Stimulated activated CD4-positive, alpha-beta T cell treated with anti-CD3 and anti-CD28 coated beads, TNF-alpha, amount 100 ng/mL, for 24 hours (primary cell): ENCODE measurements around the gene CHMP4B.

ENCODE experiments used
- DNase-seq, 3 experiments: peaks; one replicate each; pipeline ENCODE4 v3.0.0-alpha.2; 2020; ENCODE audit warnings: low read depth in 3 of 3

The CHMP4B gene

DNA sequence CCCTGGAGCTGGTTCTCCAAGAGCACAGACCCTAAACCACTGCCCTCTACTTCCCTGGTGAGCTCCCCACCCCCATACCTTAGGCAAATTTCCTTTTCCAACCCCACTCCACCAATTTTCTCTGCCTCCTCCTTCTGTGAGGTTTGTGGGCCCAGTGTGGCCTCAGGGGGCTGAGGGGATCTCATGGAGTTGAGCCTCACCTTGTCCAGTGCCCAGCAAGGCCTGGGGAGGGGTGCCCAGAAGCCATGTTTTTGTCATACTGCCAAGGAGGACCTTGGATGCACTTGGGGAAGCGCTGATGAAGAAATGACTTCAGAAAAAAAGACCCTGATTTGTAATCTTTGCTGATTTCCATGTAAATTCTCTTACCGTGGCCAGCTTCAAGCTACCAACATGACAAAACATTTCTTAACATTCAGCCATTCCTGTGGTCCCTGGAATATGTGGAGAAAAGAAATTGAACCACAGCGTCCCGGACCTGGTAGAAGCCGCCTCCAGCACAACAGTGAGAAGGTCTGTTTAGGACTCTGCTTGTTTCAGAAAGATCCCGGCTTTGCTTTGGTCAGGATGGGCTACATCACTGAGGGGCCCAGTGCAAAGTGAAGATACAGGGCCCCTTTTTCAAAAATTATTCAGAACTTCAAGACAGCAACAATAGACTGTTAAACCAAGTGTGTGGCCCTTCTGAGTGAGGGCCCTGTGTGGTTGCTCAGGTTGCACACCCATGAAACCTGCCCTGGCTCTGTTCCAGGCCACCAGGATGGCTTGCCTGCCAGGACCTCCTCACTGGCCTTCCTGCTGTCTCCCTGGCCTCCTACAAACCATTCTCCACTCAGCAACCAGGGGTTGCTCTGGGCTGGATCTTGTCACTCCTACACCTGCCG, 52.5 kb downstream of the CHMP4B start:
- DNase-seq, result no peak

DNA sequence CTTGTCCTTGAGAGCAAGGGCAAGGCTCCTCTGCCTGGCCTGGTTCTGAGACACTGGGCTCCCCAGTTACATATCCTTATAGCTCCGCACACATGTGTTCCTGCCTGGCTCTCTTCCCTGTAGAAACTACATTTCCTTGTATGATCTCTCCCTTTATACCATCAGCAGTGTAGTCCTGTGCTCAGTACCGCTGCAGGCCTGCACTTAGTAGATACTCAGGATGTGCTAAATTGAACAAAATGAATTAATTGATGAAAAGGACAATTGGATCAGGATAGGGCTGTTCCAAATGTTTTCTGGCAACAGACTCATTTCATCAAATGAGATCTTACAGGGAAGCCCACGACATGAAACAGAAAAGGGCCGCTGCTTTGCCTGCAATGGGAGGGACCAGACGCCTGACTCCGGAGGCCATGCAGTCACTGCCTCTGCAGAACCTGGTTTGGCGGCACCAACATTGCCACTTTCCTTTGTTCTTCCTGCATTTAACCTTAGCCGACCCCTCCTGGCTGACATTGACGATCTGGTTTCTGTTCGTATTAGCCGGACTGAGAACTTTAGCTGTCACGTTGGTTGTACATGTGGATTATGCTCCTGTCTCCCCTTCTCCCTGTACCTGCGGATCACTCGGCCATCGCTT, 53.3 kb downstream of the CHMP4B start:
- no peak for DNase-seq

- no peak for DNase-seq
Observed at GRCh38 chr20:33865761-33866370, 54.7 kb downstream of the CHMP4B start.

DNA sequence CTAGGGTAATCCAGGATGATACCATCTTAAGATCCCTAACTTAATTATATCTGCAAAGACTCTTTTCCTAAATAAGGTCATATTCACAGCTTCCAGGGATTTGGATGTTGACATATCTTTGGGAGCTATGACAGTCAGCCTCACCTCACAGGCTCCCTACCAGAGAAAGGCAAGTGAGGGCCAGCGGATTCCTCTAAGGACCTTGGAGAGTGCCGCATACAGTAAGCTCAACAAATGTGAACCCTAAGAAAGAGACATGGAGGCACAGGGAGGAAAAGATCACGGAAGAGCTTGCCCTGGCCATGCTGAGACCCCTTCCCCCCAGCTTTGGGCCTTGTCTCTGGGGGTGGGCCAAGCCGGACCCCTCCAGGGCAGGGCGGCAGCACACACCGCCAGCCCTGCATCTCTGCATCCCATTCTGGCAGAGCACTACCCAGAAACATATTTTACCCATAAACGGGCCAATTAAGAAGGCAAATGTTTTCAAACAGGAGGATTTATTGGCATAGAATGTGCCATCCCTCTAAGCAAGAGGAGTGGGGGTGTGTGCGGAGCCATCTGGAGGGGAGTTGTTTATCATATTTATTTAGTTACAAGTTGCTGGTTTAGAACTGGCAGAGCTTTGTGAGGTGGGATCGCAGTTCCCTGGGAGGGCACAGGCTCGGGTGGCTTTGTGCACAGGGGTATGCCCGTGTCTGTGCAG, 55.4 kb downstream of the CHMP4B start:
- no peak for DNase-seq

GRCh38 chr20:33868042-33868441, 56.9 kb downstream of the CHMP4B start:
- DNase-seq, result no peak

DNA sequence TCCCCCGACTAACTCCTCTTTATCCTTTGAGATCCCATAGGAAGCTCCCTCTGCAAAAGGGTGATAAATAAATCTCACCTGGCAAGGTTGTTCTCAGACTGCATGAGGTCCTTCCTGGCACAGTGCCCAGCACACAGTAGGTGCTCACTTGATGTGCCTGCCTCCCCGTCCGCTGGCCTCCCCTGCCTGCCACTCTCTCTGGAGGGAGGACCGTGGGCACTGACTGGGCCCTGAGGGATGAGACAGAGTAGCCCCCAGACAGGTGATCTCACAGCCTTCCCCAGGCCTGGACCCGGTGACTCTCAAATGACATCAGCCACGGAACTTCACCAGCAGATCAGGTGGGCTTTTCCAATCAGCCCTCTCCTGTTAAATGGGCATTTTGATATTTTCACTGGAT, 57.4 kb downstream of the CHMP4B start:
- no peak for DNase-seq

DNA sequence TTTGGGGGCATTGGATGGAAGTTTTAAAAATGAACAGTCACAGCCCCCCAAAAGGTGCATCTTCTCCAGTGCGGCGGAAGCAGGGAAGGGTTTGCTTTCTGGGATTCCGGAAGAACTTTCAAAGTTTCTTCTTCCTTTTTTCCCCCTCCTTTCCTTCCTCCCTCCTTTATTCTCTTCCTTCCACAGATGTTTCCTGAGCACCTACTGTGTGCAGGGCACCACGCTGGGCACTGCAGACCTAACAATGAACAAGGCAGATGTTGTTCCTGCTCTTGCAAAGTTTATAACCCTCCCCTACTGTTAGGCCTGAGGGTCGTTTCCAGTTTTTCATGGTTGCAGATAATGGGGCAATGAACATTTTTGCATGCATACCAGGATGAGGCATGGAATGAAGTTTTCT, 58.1 kb downstream of the CHMP4B start:
- DNase-seq, result no peak

- no peak for DNase-seq
Observed at GRCh38 chr20:33871362-33871761, 60.2 kb downstream of the CHMP4B start.

DNA sequence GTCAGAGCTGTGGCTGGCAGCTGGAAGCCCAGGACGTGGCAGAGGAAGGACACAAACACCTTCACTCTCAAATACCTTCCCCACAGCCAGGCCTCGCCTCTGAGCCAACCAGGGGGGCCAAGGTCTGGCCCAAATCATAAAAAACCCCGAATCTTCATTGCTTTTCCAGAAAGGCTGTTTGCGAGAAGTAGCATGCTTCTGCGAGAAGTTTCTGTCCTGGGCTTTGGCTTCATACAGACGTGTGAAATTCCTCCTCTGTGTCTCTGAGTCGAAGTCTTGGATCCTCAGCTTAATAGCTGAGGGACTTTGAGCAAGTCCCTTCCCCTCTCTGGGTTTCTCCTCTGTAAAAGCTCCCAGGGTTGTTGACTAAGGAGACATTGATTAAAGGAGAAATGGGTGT, 63.0 kb downstream of the CHMP4B start:
- no peak for DNase-seq

GRCh38 chr20:33875055-33875454, 63.9 kb downstream of the CHMP4B start:
- no peak for DNase-seq

DNA sequence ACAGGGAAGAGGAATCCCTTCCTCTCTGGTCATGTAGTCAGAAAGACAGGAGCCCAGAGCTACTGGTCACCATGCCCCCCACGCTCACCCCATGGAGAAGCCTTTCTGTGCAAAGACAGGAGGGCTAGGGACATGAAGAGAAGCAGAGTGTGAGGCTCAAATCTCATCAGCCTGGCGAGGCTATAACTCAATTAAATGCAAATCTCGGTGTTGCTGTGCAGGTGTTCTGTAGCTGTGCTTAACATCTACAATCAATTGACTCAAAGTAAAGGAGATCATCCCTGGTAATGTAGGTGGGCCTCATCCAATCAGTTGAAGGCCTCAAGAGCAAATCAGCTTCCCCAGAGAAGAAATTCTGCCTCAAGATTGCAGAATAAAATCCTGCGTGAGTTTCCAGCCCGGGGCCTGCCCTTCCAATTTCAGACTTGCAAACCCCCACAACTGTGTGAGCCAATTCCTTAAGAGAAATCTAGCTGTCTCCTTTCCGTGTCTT, 64.4 kb downstream of the CHMP4B start:
- no peak for DNase-seq

- DNase-seq, result no peak
Observed at GRCh38 chr20:33878583-33878982, 67.4 kb downstream of the CHMP4B start.

DNA sequence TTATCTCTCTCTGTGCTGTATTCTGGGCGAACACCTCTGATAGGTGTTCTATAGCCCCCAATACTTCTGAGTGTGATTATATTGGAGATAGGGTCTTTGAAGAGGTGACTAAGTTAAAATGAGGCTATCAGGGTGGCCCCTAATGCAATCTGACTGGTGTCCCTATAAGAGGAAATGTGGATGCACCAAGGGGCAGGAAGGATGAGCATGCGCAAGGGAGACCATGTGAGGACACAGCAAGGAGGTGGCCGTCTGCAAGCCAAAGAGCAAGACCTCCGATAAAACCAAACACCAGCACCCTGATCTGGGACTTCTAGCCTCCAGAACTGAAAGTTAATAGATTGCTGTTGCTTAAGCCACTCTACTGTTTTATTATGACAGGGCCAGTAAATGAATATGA, 69.2 kb downstream of the CHMP4B start:
- no peak for DNase-seq

DNA sequence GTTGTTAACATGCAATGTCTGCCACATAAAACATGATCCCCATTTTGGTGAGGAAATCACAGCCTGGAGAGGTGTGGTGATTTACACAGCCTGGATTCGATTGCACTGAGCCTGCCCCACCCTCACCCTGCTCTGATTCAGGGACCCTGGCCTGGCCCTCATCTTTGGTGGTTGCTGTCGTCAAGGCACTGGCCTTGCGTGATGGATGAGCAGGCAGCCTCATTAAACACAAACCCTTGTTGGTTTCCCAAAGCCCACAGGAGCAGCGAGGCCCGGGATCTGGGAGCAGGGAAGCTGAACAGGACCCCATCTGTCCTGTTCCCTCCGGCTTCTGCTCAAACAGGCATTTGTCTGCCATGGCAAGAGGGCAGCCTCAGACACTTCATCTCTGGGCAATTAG, 70.8 kb downstream of the CHMP4B start:
- DNase-seq, result no peak

- DNase-seq, result no peak
Observed at GRCh38 chr20:33882481-33882880, 71.3 kb downstream of the CHMP4B start.

GRCh38 chr20:33883164-33883563, 72.0 kb downstream of the CHMP4B start:
- no peak for DNase-seq

GRCh38 chr20:33884633-33885032, 73.5 kb downstream of the CHMP4B start:
- no peak for DNase-seq

GRCh38 chr20:33889312-33889711, 78.2 kb downstream of the CHMP4B start:
- DNase-seq, result no peak

GRCh38 chr20:33890557-33890956, 79.4 kb downstream of the CHMP4B start:
- DNase-seq, result no peak

- no peak for DNase-seq
Observed at GRCh38 chr20:33893314-33893713, 82.2 kb downstream of the CHMP4B start.

- DNase-seq, result no peak
Observed at GRCh38 chr20:33894798-33895197, 83.7 kb downstream of the CHMP4B start.

DNA sequence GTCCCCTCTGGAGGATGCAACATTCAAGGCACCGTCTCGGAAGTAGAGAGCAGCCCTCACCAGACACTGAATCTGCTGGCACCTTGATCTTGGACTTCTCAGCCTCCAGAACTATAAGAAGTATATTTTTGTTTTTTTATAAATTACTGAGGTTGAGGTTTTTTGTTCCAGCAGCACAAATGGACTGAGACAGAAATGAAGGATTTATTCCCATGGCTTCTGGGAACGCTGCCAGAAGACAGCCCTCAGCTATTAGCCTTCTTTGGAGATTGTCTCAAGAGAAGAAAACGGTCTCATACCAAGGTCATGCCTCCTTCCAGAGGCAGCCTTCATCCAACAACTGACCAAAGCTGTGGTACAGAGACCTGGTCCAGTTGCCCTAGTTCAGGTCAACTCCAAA, 85.4 kb downstream of the CHMP4B start:
- DNase-seq, result no peak
